LNCAP (cell line): ENCODE results near the gene TPTE2.
A peak's percentile ranks its signal among the peaks of the same experiment; 100 is the strongest.

Experiments
- CTCF ChIP-seq: fragments of 450-650 bp; IDR thresholded peaks from 2 replicates; pipeline ENCODE4 v1.5.1; 2017; ENCODE audit warnings: mild to moderate bottlenecking

Gene TPTE2

GRCh38 chr13:19597523-19597922, 36.2 kb upstream of the TPTE2 start:
- TF ChIP-seq CTCF: no peak

GRCh38 chr13:19596960-19597361, 35.6 kb upstream of the TPTE2 start:
- TF ChIP-seq CTCF: no peak

- TF ChIP-seq CTCF: no peak
Measured at GRCh38 chr13:19596086-19596485, 34.8 kb upstream of the TPTE2 start.

- no peak for TF ChIP-seq CTCF
Measured at GRCh38 chr13:19592657-19593180, 31.4 kb upstream of the TPTE2 start.

GRCh38 chr13:19591864-19592263, 30.5 kb upstream of the TPTE2 start:
- TF ChIP-seq CTCF: no peak

GRCh38 chr13:19590423-19590822, 29.1 kb upstream of the TPTE2 start:
- TF ChIP-seq CTCF: no peak

GRCh38 chr13:19589312-19589711, 28.0 kb upstream of the TPTE2 start:
- TF ChIP-seq CTCF: no peak

GRCh38 chr13:19587635-19588300, 26.4 kb upstream of the TPTE2 start:
- TF ChIP-seq CTCF: peak; percentile 58; the same call in 1 of the 2 replicates
